ENCODE results near the gene TINAGL1. TPM values are rescaled to one million over a fixed set of nuclear protein-coding genes. Genes with fewer than 3 reads are reported as not detected.

Gene TINAGL1
- total RNA-seq, 2 experiments from 2014 or later: not detected

GRCh38 chr1:31620631-31621497 lies 44.5 kb downstream of the TINAGL1 start:
- no peak for DNase-seq
- Mint-ChIP-seq H3K27me3 (peaks cover 20% of the 10 kb centered on the region), H3K4me3 (no peak overlapping the region), H3K27ac (no peak overlapping the region), H3K36me3 (no peaks in the 10 kb centered on the region), H3K4me1 (ENCODE audit: low read depth) (peaks cover 3% of the 10 kb centered on the region), H3K9me3 (no peaks in the 10 kb centered on the region)
- intact Hi-C loops (cut with micrococcal nuclease): no loop called here
- ChIA-PET CTCF (interaction anchor here (0.6 to 1.0 kb wide), 3 partner anchors 10 to 185 kb away, joined by 3 read pairs; no protein-coding TSS in a partner anchor), POLR2A (no interaction called here)

DNA sequence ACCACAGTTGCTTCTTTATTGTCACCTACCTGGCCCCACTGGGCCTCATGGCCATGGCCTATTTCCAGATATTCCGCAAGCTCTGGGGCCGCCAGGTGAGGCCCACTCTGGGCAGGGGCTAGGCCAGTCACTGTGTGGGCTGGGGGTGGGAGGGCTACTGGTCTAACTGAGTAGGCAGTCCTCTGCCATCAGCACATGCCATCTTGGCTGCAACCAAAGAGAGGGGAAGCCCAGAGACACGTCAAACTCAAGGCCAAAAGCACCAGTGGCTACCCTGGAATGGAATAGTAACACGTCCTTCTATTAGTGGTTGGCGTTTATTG lies 45.1 kb downstream of the TINAGL1 start:
- H3K9me3 Mint-ChIP-seq: no peaks in the 10 kb centered on the region
- intact Hi-C loops (cut with micrococcal nuclease): no loop called here
- POLR2A ChIA-PET: no interaction called here
- H3K27ac Mint-ChIP-seq: no peak overlapping the region
- peaks cover 17% of the 10 kb centered on the region for H3K27me3 Mint-ChIP-seq
- no peak for DNase-seq
- no peaks in the 10 kb centered on the region for H3K36me3 Mint-ChIP-seq
- H3K4me3 Mint-ChIP-seq: no peak overlapping the region
- CTCF ChIA-PET: interaction anchor here (1.0 kb wide), 1 partner anchor 9 kb away, joined by 3 read pairs; no protein-coding TSS in a partner anchor
- peaks cover 3% of the 10 kb centered on the region for H3K4me1 Mint-ChIP-seq (ENCODE audit: low read depth)

GRCh38 chr1:31621847-31622730 lies 45.8 kb downstream of the TINAGL1 start:
- peak; percentile 6 for DNase-seq
- CTCF ChIA-PET: interaction anchor here (1.0 kb wide), 1 partner anchor 8 kb away, joined by 3 read pairs; no protein-coding TSS in a partner anchor
- H3K9me3 Mint-ChIP-seq: no peaks in the 10 kb centered on the region
- POLR2A ChIA-PET: no interaction called here
- no peak overlapping the region for H3K4me3 Mint-ChIP-seq
- no peak overlapping the region for H3K27ac Mint-ChIP-seq
- H3K27me3 Mint-ChIP-seq: peaks cover 11% of the 10 kb centered on the region
- intact Hi-C loops (cut with micrococcal nuclease): no loop called here
- H3K36me3 Mint-ChIP-seq: peaks cover 2% of the 10 kb centered on the region
- peaks cover 3% of the 10 kb centered on the region for H3K4me1 Mint-ChIP-seq (ENCODE audit: low read depth)

DNA sequence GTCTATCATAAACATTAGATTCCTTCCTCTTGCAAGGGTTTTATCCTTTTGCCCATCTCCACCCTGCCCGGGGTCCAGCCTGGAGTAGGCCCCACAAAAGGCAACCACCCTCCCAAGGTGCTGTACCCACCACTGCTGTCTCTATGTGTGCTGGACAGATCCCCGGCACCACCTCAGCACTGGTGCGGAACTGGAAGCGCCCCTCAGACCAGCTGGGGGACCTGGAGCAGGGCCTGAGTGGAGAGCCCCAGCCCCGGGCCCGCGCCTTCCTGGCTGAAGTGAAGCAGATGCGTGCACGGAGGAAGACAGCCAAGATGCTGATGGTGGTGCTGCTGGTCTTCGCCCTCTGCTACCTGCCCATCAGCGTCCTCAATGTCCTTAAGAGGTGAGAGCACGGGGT lies 47.0 kb downstream of the TINAGL1 start:
- Mint-ChIP-seq H3K4me1 (ENCODE audit: low read depth) (no peaks in the 10 kb centered on the region), H3K36me3 (peaks cover 2% of the 10 kb centered on the region), H3K9me3 (no peaks in the 10 kb centered on the region), H3K27ac (no peak overlapping the region), H3K4me3 (no peak overlapping the region), H3K27me3 (peaks cover 8% of the 10 kb centered on the region)
- POLR2A ChIA-PET: no interaction called here
- CTCF ChIA-PET: no interaction called here
- DNase-seq: peak; percentile 7
- intact Hi-C loops (cut with micrococcal nuclease): no loop called here

GRCh38 chr1:31624309-31624708 lies 48.0 kb downstream of the TINAGL1 start:
- no peaks in the 10 kb centered on the region for H3K4me1 Mint-ChIP-seq (ENCODE audit: low read depth)
- H3K27me3 Mint-ChIP-seq: peaks cover 3% of the 10 kb centered on the region
- no peaks in the 10 kb centered on the region for H3K9me3 Mint-ChIP-seq
- POLR2A ChIA-PET: no interaction called here
- intact Hi-C loops (cut with micrococcal nuclease): no loop called here
- peaks cover 6% of the 10 kb centered on the region for H3K36me3 Mint-ChIP-seq
- H3K4me3 Mint-ChIP-seq: no peak overlapping the region
- no peak overlapping the region for H3K27ac Mint-ChIP-seq
- CTCF ChIA-PET: no interaction called here
- peak; percentile 11 for DNase-seq

DNA sequence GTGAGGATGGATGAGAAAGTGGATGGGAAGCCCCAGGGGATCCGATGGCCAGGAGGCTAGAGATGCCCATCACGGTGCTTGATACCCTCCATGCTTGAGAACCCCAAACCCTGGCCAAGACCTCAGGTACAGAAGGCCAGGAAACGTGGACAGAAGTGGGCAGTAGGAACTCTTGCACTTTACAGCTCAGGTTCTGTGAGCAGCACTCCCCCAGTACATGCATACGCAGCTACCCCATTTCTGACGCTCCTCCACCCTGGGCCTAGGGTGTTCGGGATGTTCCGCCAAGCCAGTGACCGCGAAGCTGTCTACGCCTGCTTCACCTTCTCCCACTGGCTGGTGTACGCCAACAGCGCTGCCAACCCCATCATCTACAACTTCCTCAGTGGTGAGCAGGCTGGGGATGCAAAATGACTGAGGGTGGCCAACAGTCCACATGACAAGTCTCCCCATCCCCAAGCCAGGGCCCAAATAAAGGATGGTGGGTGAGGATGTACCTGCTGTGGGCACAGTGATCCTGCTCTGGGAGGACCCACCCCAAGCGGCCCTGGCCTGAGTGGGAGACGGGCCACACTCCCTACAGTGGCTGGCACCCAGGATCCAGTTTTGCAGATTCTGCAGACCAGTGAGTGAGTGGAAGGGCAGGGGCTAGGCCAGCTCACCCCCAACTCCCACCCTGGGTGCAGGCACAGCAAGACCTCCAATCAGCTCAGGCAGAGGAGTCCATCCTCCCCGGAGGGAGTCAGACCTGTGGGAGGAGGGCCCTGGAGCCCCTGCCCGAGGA lies 48.6 kb downstream of the TINAGL1 start:
- Mint-ChIP-seq H3K27me3 (no peaks in the 10 kb centered on the region), H3K36me3 (peaks cover 6% of the 10 kb centered on the region), H3K4me1 (ENCODE audit: low read depth) (no peaks in the 10 kb centered on the region), H3K4me3 (no peak overlapping the region), H3K27ac (no peak overlapping the region), H3K9me3 (no peaks in the 10 kb centered on the region)
- ChIA-PET POLR2A (no interaction called here), CTCF (no interaction called here)
- no peak for DNase-seq
- intact Hi-C loops (cut with micrococcal nuclease): no loop called here

DNA sequence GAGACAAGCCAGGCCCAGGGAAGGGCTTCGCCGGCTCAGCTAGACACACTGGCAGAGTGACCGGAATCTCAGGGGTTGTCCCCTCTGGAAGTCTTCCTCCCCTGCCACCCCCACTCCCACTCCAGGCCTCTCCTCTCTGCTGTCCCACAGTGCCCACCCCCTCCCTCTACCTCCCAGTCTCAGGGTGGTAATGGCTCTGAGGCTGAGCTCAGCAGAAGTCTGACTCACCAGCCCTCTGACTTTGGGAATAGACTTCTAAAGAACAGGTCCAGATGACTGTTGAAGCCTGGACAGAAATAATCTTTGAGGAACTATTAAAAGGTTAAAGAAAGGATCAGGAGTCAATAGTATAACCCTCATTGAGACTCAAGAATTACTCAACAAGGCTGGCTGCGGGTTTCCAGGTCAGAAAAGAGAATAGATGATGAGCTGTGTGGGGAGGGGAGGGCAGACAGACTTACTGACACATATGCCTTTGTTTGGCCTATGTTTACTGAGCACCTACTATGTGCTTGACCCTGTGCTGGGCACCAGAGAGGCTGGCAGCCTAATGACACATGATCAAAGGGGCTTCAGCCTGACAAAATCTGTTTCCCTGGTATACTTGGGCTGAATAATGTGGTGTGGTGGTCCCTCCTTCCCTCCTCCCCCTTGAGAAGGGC lies 49.4 kb downstream of the TINAGL1 start:
- H3K4me1 Mint-ChIP-seq (ENCODE audit: low read depth): no peaks in the 10 kb centered on the region
- no peaks in the 10 kb centered on the region for H3K9me3 Mint-ChIP-seq
- H3K4me3 Mint-ChIP-seq: no peak overlapping the region
- DNase-seq: peak; percentile 9
- no peak overlapping the region for H3K27ac Mint-ChIP-seq
- H3K36me3 Mint-ChIP-seq: peaks cover 12% of the 10 kb centered on the region
- intact Hi-C loops (cut with micrococcal nuclease): no loop called here
- no peaks in the 10 kb centered on the region for H3K27me3 Mint-ChIP-seq
- ChIA-PET POLR2A (no interaction called here), CTCF (interaction anchor here (1.3 kb wide), 1 partner anchor 8 kb away, joined by 3 read pairs; no protein-coding TSS in a partner anchor)

GRCh38 chr1:31626223-31627207 lies 50.2 kb downstream of the TINAGL1 start:
- ChIA-PET POLR2A (no interaction called here), CTCF (interaction anchor here (1.1 to 1.3 kb wide), 2 partner anchors 8 to 9 kb away, joined by 3 to 5 read pairs; no protein-coding TSS in a partner anchor)
- H3K36me3 Mint-ChIP-seq: peaks cover 12% of the 10 kb centered on the region
- H3K27me3 Mint-ChIP-seq: no peaks in the 10 kb centered on the region
- DNase-seq: peak; percentile 3
- intact Hi-C loops (cut with micrococcal nuclease): no loop called here
- H3K4me3 Mint-ChIP-seq: no peak overlapping the region
- H3K4me1 Mint-ChIP-seq (ENCODE audit: low read depth): no peaks in the 10 kb centered on the region
- no peak overlapping the region for H3K27ac Mint-ChIP-seq
- no peaks in the 10 kb centered on the region for H3K9me3 Mint-ChIP-seq

- intact Hi-C loops (cut with micrococcal nuclease): no loop called here
- no peak for DNase-seq
- Mint-ChIP-seq H3K27ac (no peak overlapping the region), H3K36me3 (peaks cover 12% of the 10 kb centered on the region), H3K9me3 (no peaks in the 10 kb centered on the region), H3K27me3 (no peaks in the 10 kb centered on the region), H3K4me1 (ENCODE audit: low read depth) (no peaks in the 10 kb centered on the region), H3K4me3 (no peak overlapping the region)
- CTCF ChIA-PET: interaction anchor here (1.1 to 1.3 kb wide), 2 partner anchors 9 to 10 kb away, joined by 3 to 5 read pairs; no protein-coding TSS in a partner anchor
- POLR2A ChIA-PET: no interaction called here
Observed at GRCh38 chr1:31627301-31627929, 51.1 kb downstream of the TINAGL1 start.

DNA sequence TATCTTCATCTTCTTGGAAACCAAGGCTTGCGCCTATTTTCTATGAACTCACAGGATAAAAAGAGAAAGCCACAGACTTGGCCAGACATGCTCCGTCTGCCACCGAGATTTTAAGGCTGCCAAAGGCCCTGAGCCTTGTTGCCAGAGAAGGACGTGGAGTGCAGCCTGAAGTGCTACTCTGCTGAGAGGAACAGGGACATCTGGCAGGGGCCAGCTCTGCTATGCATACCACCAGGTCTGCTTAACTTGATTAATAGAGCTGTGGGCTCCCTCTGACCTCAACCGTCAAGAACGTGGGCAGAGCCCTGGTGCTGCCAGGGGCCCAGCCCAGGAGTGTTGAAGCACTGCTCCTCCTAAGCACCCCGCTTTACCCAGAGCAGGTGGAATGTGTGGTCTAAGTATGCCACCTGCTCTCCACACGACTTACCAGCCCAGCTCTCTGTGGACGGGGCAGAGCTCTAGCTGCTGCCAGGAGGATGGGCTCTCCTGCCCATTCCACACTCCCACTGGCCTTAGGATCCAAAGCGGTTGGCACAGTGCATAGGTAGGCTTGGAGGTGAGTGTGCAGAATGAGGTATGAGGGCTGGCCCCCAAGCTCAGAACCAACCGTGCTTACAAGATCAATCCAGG lies 51.7 kb downstream of the TINAGL1 start:
- no peak overlapping the region for H3K4me3 Mint-ChIP-seq

More for the DNA sequence above, 51.7 kb downstream of the TINAGL1 start:
- H3K4me1 Mint-ChIP-seq (ENCODE audit: low read depth): no peaks in the 10 kb centered on the region
- no peaks in the 10 kb centered on the region for H3K27me3 Mint-ChIP-seq
- no peak for DNase-seq
- intact Hi-C loops (cut with micrococcal nuclease): no loop called here
- ChIA-PET CTCF (interaction anchor here (3.6 kb wide), 1 partner anchor 10 kb away, joined by 21 read pairs; the partner anchor contains the start of gene HCRTR1), POLR2A (no interaction called here)
- H3K36me3 Mint-ChIP-seq: peaks cover 12% of the 10 kb centered on the region
- no peaks in the 10 kb centered on the region for H3K9me3 Mint-ChIP-seq
- H3K27ac Mint-ChIP-seq: no peak overlapping the region
